HCT116 (cell line): ENCODE results near the gene METTL26. TPM values are rescaled to one million over a fixed set of nuclear protein-coding genes. Genes with fewer than 3 reads are reported as not detected.

Experiments
- ATAC-seq: fragments of 200-7000 bp; cut with Tn5 transposase; 2 replicates; pipeline ENCODE4 v1.9.1; 2020; ENCODE audit warnings: mild to moderate bottlenecking, moderate library complexity
- BruUV-seq: library from RNA; stranded (reverse); fragments of 400-500 nt; replicated peaks from 2 replicates; lab custom pipeline; 2021; lab: Mats Ljungman, UMichigan
- CTCF ChIA-PET: fragments of 300-600 bp; sonication (Branson Sonifier 250); formaldehyde crosslinking; loops from one replicate; lab custom pipeline; 2021; ENCODE audit warnings: antibody characterized with exemption; lab: Charles Lee
- POLR2A ChIA-PET: fragments of 300-600, 350-600 bp; sonication (Branson Sonifier 250); formaldehyde crosslinking; loops from one replicate; lab custom pipeline; 2021; ENCODE audit warnings: antibody characterized with exemption; lab: Charles Lee
- RAD21 ChIA-PET, 2 experiments: fragments of 300-600 bp; sonication (Branson Sonifier 250); formaldehyde crosslinking; loops; one replicate each; lab custom pipeline; 2023; ENCODE audit warnings: low total read pairs in 2 of 2; ENCODE audit not compliant: uncharacterized antibody in 2 of 2, unreplicated experiment in 2 of 2, low non-redundant PET in 1 of 2; lab: Charles Lee
- DNase-seq: peaks from one replicate; pipeline ENCODE4 v3.0.0-alpha.2; 2010; ENCODE audit warnings: low read depth, low spot score
- H2AFZ ChIP-seq: fragments of 200-600 bp; shearing (Covaris generic), sonication (generic); 2 replicates; pipeline ENCODE4 v1.6.1; 2017; ENCODE audit warnings: low read depth, mixed run types, mixed read lengths, antibody characterized with exemption, low read length; ENCODE audit not compliant: poor library complexity, severe bottlenecking
- H3K27ac ChIP-seq: 2 replicates; pipeline ENCODE4 v1.5.1; 2012; ENCODE audit warnings: low read depth, low read length
- H3K27me3 ChIP-seq: fragments of 200-600 bp; sonication (generic); 2 replicates; pipeline ENCODE4 v1.6.1; 2016; ENCODE audit warnings: mixed run types, low read length, mixed read lengths; ENCODE audit not compliant: insufficient read depth
- H3K36me3 ChIP-seq, 2 experiments: fragments of 200-500 bp in 1 of 2; fragments of 200-600 bp in 1 of 2; sonication (Bioruptor generic) in 1 of 2; sonication (generic) in 1 of 2; 2 replicates each; pipeline versions ENCODE4 v1.5.1 to v1.6.1; 2014 to 2016; ENCODE audit warnings: low read length in 2 of 2, inconsistent platforms in 1 of 2, mixed read lengths in 1 of 2, mixed run types in 1 of 2; ENCODE audit not compliant: insufficient read depth in 2 of 2, control insufficient read depth in 1 of 2
- H3K4me1 ChIP-seq, 2 experiments: fragments of 200-600 bp in 1 of 2; sonication (generic) in 1 of 2; 2 replicates each; pipeline versions ENCODE4 v1.5.1 to v1.6.1; 2012 to 2017; ENCODE audit warnings: low read length in 2 of 2, inconsistent platforms in 1 of 2, mild to moderate bottlenecking in 1 of 2, mixed read lengths in 1 of 2, mixed run types in 1 of 2, moderate library complexity in 1 of 2; ENCODE audit not compliant: insufficient read depth in 2 of 2, control insufficient read depth in 1 of 2
- H3K4me2 ChIP-seq: fragments of 200-600 bp; sonication (generic); 2 replicates; pipeline ENCODE4 v1.6.1; 2017; ENCODE audit warnings: mixed run types, low read length, mixed read lengths
- H3K4me3 ChIP-seq, 2 experiments: fragments of 200-600 bp in 1 of 2; sonication (generic) in 1 of 2; replicated peaks in 1 of 2; 2 replicates each; pipeline ENCODE4 v1.5.1; 2011 to 2016; ENCODE audit warnings: low read length in 2 of 2, control low read depth in 1 of 2, low read depth in 1 of 2, mild to moderate bottlenecking in 1 of 2, mixed read lengths in 1 of 2, mixed run types in 1 of 2
- H3K79me2 ChIP-seq: fragments of 200-600 bp; sonication (generic); 2 replicates; pipeline ENCODE4 v1.6.1; 2017; ENCODE audit warnings: mild to moderate bottlenecking, mixed run types, low read length, moderate library complexity, mixed read lengths; ENCODE audit not compliant: insufficient read depth
- H3K9ac ChIP-seq: fragments of 200-600 bp; sonication (generic); 2 replicates; pipeline ENCODE4 v1.6.1; 2016; ENCODE audit warnings: low read length, mixed read lengths
- H3K9me2 ChIP-seq: fragments of 200-600 bp; sonication (generic), shearing (Covaris generic); 2 replicates; pipeline ENCODE4 v1.6.1; 2017; ENCODE audit warnings: mixed run types, mild to moderate bottlenecking, moderate library complexity; ENCODE audit not compliant: insufficient read depth
- H3K9me3 ChIP-seq, 2 experiments: fragments of 200-500 bp in 1 of 2; fragments of 200-600 bp in 1 of 2; sonication (Bioruptor generic) in 1 of 2; sonication (generic) in 1 of 2; 2 replicates each; pipeline ENCODE4 v1.6.1; 2014 to 2017; ENCODE audit warnings: low read length in 2 of 2, mixed read lengths in 2 of 2, inconsistent platforms in 1 of 2, low read depth in 1 of 2, mild to moderate bottlenecking in 1 of 2, mixed run types in 1 of 2, moderate library complexity in 1 of 2; ENCODE audit not compliant: control insufficient read depth in 1 of 2, insufficient read depth in 1 of 2
- H4K20me1 ChIP-seq: fragments of 200-600 bp; sonication (generic), shearing (Covaris generic); 2 replicates; pipeline ENCODE4 v1.6.1; 2017; ENCODE audit warnings: mixed run types, mild to moderate bottlenecking, moderate library complexity; ENCODE audit not compliant: insufficient read depth
- CEBPB ChIP-seq: IDR thresholded peaks from 2 replicates; pipeline ENCODE4 v1.6.1; 2012; ENCODE audit warnings: low read depth
- CTCF ChIP-seq, 3 experiments: fragments of 200-600 bp in 1 of 3; sonication (generic) in 1 of 3; IDR thresholded peaks in 2 of 3; conservative IDR thresholded peaks in 1 of 3; 2 replicates each; pipeline ENCODE4 v1.5.1; 2012 to 2017; ENCODE audit warnings: low read depth in 2 of 3, low read length in 2 of 3, antibody characterized with exemption in 1 of 3, borderline replicate concordance in 1 of 3, control low read depth in 1 of 3, mild to moderate bottlenecking in 1 of 3, mixed read lengths in 1 of 3, mixed run types in 1 of 3, moderate library complexity in 1 of 3; ENCODE audit not compliant: insufficient read depth in 1 of 3
- EZH2 ChIP-seq: fragments of 200-600 bp; sonication (generic); IDR thresholded peaks from 2 replicates; pipeline ENCODE4 v1.6.1; 2017; ENCODE audit warnings: antibody characterized with exemption, mixed run types
- FOSL1 ChIP-seq: IDR thresholded peaks from 2 replicates; pipeline ENCODE4 v1.6.1; 2012; ENCODE audit warnings: low read depth
- JUND ChIP-seq: IDR thresholded peaks from 2 replicates; pipeline ENCODE4 v1.6.1; 2012
- MAX ChIP-seq: IDR thresholded peaks from 2 replicates; pipeline ENCODE4 v1.6.1; 2012
- POLR2A ChIP-seq: IDR thresholded peaks from 2 replicates; pipeline ENCODE4 v1.7.0; 2011; ENCODE audit warnings: borderline replicate concordance; ENCODE audit not compliant: insufficient read depth, insufficient read length; ENCODE audit errors: extremely low read depth
- POLR2AphosphoS5 ChIP-seq: IDR thresholded peaks from 2 replicates; pipeline ENCODE4 v1.6.1; 2011; ENCODE audit warnings: mild to moderate bottlenecking, low read depth, low read length, moderate library complexity
- RAD21 ChIP-seq: IDR thresholded peaks from 2 replicates; pipeline ENCODE4 v1.6.1; 2012; ENCODE audit warnings: low read depth, mild to moderate bottlenecking
- REST ChIP-seq: IDR thresholded peaks from 2 replicates; pipeline ENCODE4 v1.6.1; 2012; ENCODE audit warnings: low read depth
- SIN3A ChIP-seq: IDR thresholded peaks from 2 replicates; pipeline ENCODE4 v1.6.1; 2012; ENCODE audit warnings: low read depth
- SRF ChIP-seq: IDR thresholded peaks from 2 replicates; pipeline ENCODE4 v1.6.1; 2012; ENCODE audit warnings: low read depth
- YY1 ChIP-seq: IDR thresholded peaks from 2 replicates; pipeline ENCODE4 v1.6.1; 2011; ENCODE audit warnings: low read length, low read depth, moderate library complexity, mild to moderate bottlenecking; ENCODE audit not compliant: insufficient replicate concordance; ENCODE audit errors: extremely low read depth
- ZBTB33 ChIP-seq: IDR thresholded peaks from 2 replicates; pipeline ENCODE4 v1.6.1; 2011; ENCODE audit warnings: mild to moderate bottlenecking, low read length, moderate library complexity; ENCODE audit not compliant: insufficient replicate concordance; ENCODE audit errors: extremely low read depth
- ZFX ChIP-seq: fragments of 450-650 bp; IDR thresholded peaks from 2 replicates; pipeline ENCODE4 v1.6.1; 2017
- ZNF274 ChIP-seq: fragments of 200-500 bp; sonication (Bioruptor generic); IDR thresholded peaks from 2 replicates; pipeline ENCODE4 v1.6.1; 2014; ENCODE audit warnings: mild to moderate bottlenecking, low read depth, low read length, inconsistent platforms
- intact Hi-C: fragments of 100-400 bp; cut with micrococcal nuclease; formaldehyde crosslinking; loops from 2 replicates; pipeline ENCODE4 v1.10.0; 2022
- total RNA-seq: library from RNA; stranded (reverse); gene quantifications from one replicate; pipeline ENCODE4 v1.2.1, GENCODE V29; 2021; ENCODE audit not compliant: unreplicated experiment

METTL26 gene
- total RNA-seq, 1 experiment from 2014 or later = 85.7 TPM

GRCh38 chr16:638836-639235 lies 2.7 kb upstream of the METTL26 start:
- intact Hi-C loops = no loop called here
- Histone ChIP-seq H3K9me2 (no peaks in the 10 kb centered on the region), H3K4me3 (no peak overlapping the region), H3K79me2 (peaks cover 27% of the 10 kb centered on the region; the same call in 1 of the 2 replicates), H3K27ac (no peak overlapping the region), H3K9ac (no peak overlapping the region), H3K4me2 (no peak overlapping the region), H4K20me1 (no peaks in the 10 kb centered on the region), H3K9me3 (no peaks in the 10 kb centered on the region), H3K36me3 (no peaks in the 10 kb centered on the region), H2AFZ (no peak overlapping the region), H3K27me3 (no peaks in the 10 kb centered on the region), H3K4me1 (peaks cover 0 to 28% of the 10 kb centered on the region in 2 experiments; a peak in 3 of 4 replicates)
- no peak for DNase-seq
- CTCF ChIA-PET = no interaction called here
- POLR2A ChIA-PET = no interaction called here
- no peak for ATAC-seq
- no peak for TF ChIP-seq CTCF (IDR thresholded peaks at IDR 0.05 in 2 of 3, conservative IDR thresholded peaks at IDR 0.05 in 1 of 3; ENCODE audit: borderline replicate concordance in 1 of 3, insufficient read depth in 1 of 3, low read depth in 2 of 3, low read length in 2 of 3)
- TF ChIP-seq FOSL1 = no peak
- no peak for TF ChIP-seq POLR2A
- TF ChIP-seq JUND = no peak
- TF ChIP-seq ZFX = no peak
- no peak for TF ChIP-seq SIN3A
- TF ChIP-seq CEBPB = no peak
- no peak for TF ChIP-seq SRF
- no peak for TF ChIP-seq POLR2AphosphoS5
- TF ChIP-seq YY1 = no peak
- TF ChIP-seq RAD21 = no peak
- TF ChIP-seq ZBTB33 = no peak
- no peak for TF ChIP-seq MAX
- TF ChIP-seq ZNF274 = no peak
- TF ChIP-seq REST = no peak
- TF ChIP-seq EZH2 = no peak
- RAD21 ChIA-PET = no interaction called here
- BruUV-seq = no TSS peak
